Fibroblast of lung (primary cell): ENCODE measurements around the gene COQ4.

Source experiments
- CTCF ChIP-seq, 2 donors: IDR thresholded peaks in 1 of 2; conservative IDR thresholded peaks in 1 of 2; 1 replicate in 1 of 2; 2 replicates in 1 of 2; pipeline ENCODE4 v1.5.1; 2011 to 2012; ENCODE audit warnings: low read length in 2 of 2, control low read depth in 1 of 2, inconsistent platforms in 1 of 2, low read depth in 1 of 2, mild to moderate bottlenecking in 1 of 2
- EZH2 ChIP-seq: IDR thresholded peaks from 2 replicates; pipeline ENCODE4 v1.5.1; 2012; ENCODE audit warnings: low read length, control low read depth, mild to moderate bottlenecking; ENCODE audit errors: missing control alignments

GRCh38 chr9:128335914-128336313, 13.3 kb downstream of the COQ4 start:
- TF ChIP-seq CTCF (conservative IDR thresholded peaks at IDR 0.05 in 1 of 2, IDR thresholded peaks at IDR 0.05 in 1 of 2; ENCODE audit: low read depth in 1 of 2, low read length in 2 of 2) (no peak), EZH2 (no peak)
